Endothelial cell of umbilical vein (primary cell): ENCODE measurements around the gene PALMD. TPM values are rescaled to one million over a fixed set of nuclear protein-coding genes. Genes with fewer than 3 reads are reported as not detected.

Source experiments
- BruUV-seq: library from RNA; stranded (reverse); fragments of 400-500 nt; replicated peaks from 2 replicates; lab custom pipeline; 2021; lab: Mats Ljungman, UMichigan
- CTCF ChIA-PET: fragments of 300-600, 350-600 bp; sonication (Branson Sonifier 250); formaldehyde crosslinking; loops from one replicate; lab custom pipeline; 2021; ENCODE audit warnings: antibody characterized with exemption, inconsistent platforms; lab: Charles Lee
- POLR2A ChIA-PET: fragments of 300-600, 350-600 bp; sonication (Branson Sonifier 250); formaldehyde crosslinking; loops from one replicate; lab custom pipeline; 2021; ENCODE audit warnings: antibody characterized with exemption, inconsistent platforms; lab: Charles Lee
- DNase-seq: peaks from one replicate; pipeline ENCODE4 v3.0.0-alpha.2; 2011; ENCODE audit warnings: low read depth, low spot score
- FAIRE-seq: peaks from 2 replicates; lab custom pipeline; 2011; peaks lifted over from hg19 to GRCh38; lab: Jason Lieb, UNC
- H2AFZ ChIP-seq: 2 replicates; pipeline ENCODE4 v1.6.0; 2012; ENCODE audit warnings: low read depth, low read length, control low read depth, inconsistent platforms
- H3K27ac ChIP-seq: 2 replicates; pipeline ENCODE4 v1.5.1; 2011; ENCODE audit warnings: low read depth, mild to moderate bottlenecking, control low read depth, low read length, moderate library complexity; ENCODE audit not compliant: insufficient read depth
- H3K27me3 ChIP-seq, 2 experiments: 2 replicates each; pipeline versions ENCODE4 v1.6.0 to v1.6.1; 2011; ENCODE audit warnings: low read length in 2 of 2, mixed read lengths in 1 of 2; ENCODE audit not compliant: control insufficient read depth in 2 of 2, insufficient read depth in 2 of 2
- H3K36me3 ChIP-seq, 2 experiments: 2 replicates in 1 of 2; 3 replicates in 1 of 2; pipeline ENCODE4 v1.5.1; 2011; ENCODE audit warnings: low read length in 2 of 2, mild to moderate bottlenecking in 1 of 2, moderate library complexity in 1 of 2; ENCODE audit not compliant: control insufficient read depth in 2 of 2, insufficient read depth in 2 of 2; ENCODE audit errors: extremely low read depth in 1 of 2
- H3K4me1 ChIP-seq: 3 replicates; pipeline ENCODE4 v1.5.1; 2011; ENCODE audit warnings: mild to moderate bottlenecking, low read length; ENCODE audit not compliant: control insufficient read depth, insufficient read depth; ENCODE audit errors: extremely low read depth
- H3K4me2 ChIP-seq: 2 replicates; pipeline ENCODE4 v1.6.1; 2011; ENCODE audit warnings: low read length, control low read depth, mixed read lengths; ENCODE audit not compliant: insufficient read depth
- H3K4me3 ChIP-seq, 3 experiments: fragments of 200-600 bp in 1 of 3; sonication (generic), shearing (Covaris generic) in 1 of 3; replicated peaks in 1 of 3; 2 replicates each; pipeline ENCODE4 v1.5.1; 2011 to 2016; ENCODE audit warnings: control low read depth in 3 of 3, low read length in 3 of 3, mild to moderate bottlenecking in 2 of 3, inconsistent platforms in 1 of 3, low read depth in 1 of 3, moderate library complexity in 1 of 3; ENCODE audit not compliant: insufficient read depth in 1 of 3
- H3K79me2 ChIP-seq: 2 replicates; pipeline ENCODE4 v1.6.0; 2012; ENCODE audit warnings: low read length, inconsistent platforms; ENCODE audit not compliant: control insufficient read depth, insufficient read depth
- H3K9ac ChIP-seq: replicated peaks from 2 replicates; pipeline ENCODE3; 2011; ENCODE audit warnings: low read length, control low read depth; ENCODE audit not compliant: insufficient read depth; ENCODE audit errors: extremely low read depth
- H3K9me1 ChIP-seq: replicated peaks from 3 replicates; pipeline ENCODE4 v1.6.0; 2011; ENCODE audit warnings: mild to moderate bottlenecking, low read length; ENCODE audit not compliant: control insufficient read depth, insufficient read depth; ENCODE audit errors: extremely low read depth
- H3K9me3 ChIP-seq: replicated peaks from 2 replicates; pipeline ENCODE4 v1.5.1; 2012; ENCODE audit warnings: low read length, inconsistent platforms; ENCODE audit not compliant: control insufficient read depth, insufficient read depth
- H4K20me1 ChIP-seq: replicated peaks from 2 replicates; pipeline ENCODE3; 2011; ENCODE audit warnings: mild to moderate bottlenecking, low read length; ENCODE audit not compliant: control insufficient read depth, insufficient read depth; ENCODE audit errors: extremely low read depth
- EZH2 ChIP-seq: IDR thresholded peaks from 2 replicates; pipeline ENCODE4 v1.6.1; 2012; ENCODE audit warnings: borderline replicate concordance, low read depth, mild to moderate bottlenecking, moderate library complexity, low read length, inconsistent platforms; ENCODE audit not compliant: severe bottlenecking
- GATA2 ChIP-seq: IDR thresholded peaks from 2 replicates; pipeline ENCODE4 v1.7.0; 2011; ENCODE audit warnings: low read depth, mild to moderate bottlenecking, moderate library complexity, mixed read lengths, low read length; ENCODE audit not compliant: insufficient read length, insufficient read depth
- JUN ChIP-seq: IDR thresholded peaks from 2 replicates; pipeline ENCODE4 v1.6.1; 2011; ENCODE audit warnings: borderline replicate concordance, low read depth; ENCODE audit not compliant: insufficient read length, insufficient read depth
- MYC ChIP-seq: IDR thresholded peaks from one replicate; pipeline ENCODE4 v1.6.1; 2011; ENCODE audit warnings: mild to moderate bottlenecking, low read depth, low read length
- POLR2A ChIP-seq: IDR thresholded peaks from 2 replicates; pipeline ENCODE4 v1.6.1; 2012; ENCODE audit warnings: low read depth, mild to moderate bottlenecking, control low read depth, low read length
- dilution Hi-C: fragments of 300-500 bp; cut with MboI; formaldehyde crosslinking; loops from one replicate; pipeline ENCODE4 v1.15.0; 2019; ENCODE audit warnings: low sequenced_read_pairs; ENCODE audit not compliant: extremely low pct_ligation_motif_present
- intact Hi-C: fragments of 100-400 bp; cut with micrococcal nuclease; formaldehyde crosslinking; loops from one replicate; pipeline ENCODE4 v1.10.0; 2022
- polyA plus RNA-seq, 4 experiments: library from polyadenylated mRNA; depleted of rRNA in 3 of 4; stranded (reverse) in 3 of 4; unstranded in 1 of 4; fragments of >200 nt; gene quantifications; 2 replicates each; pipeline versions ENCODE4 v1.2.1 to v1.2.3, GENCODE V29; 2011 to 2012; ENCODE audit warnings: missing spikeins in 1 of 4
- total RNA-seq: library from RNA; stranded (reverse); gene quantifications from 2 replicates; pipeline ENCODE4 v1.2.3, GENCODE V29; 2021
- TF ChIP-seq, protein P1 (sequence below): IDR thresholded peaks from 2 replicates; pipeline ENCODE4 v1.6.1; 2011; ENCODE audit not compliant: insufficient read depth, insufficient read length

PALMD gene
- total and polyA plus RNA-seq, 2 donors (not counting 3 experiments of a cell fraction or from before 2014, with no cell fraction given): 52.6 to 137 TPM

DNA sequence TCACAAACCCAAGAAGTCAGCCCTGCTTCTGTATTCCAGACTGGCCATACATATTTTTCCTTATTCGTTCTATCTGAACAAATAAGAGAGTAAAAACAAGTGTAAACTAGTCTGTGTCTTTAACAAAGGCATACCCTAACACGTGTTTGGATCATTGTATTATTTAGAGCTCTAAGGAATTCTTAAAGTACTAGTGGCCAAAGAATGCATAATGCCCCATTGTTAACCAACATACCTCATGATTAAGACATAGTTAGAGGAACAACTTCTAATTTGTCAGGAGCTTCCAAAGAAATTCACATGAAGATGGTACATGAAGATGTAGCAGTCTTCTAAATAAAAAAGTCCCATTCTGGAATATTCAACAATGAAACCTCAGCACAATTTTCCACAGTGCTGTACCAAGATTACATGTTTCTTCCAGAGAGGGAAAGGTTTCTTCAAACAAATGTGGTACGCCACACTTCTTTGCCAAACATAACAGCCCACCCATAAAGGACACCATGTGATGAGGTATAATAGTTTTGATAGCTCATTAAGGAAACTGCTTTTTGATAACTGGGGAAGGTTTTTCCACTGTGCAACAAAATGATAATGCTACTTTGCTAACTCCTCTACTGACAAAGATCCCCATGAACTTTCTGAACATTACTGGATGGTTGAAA lies 5.0 kb downstream of the PALMD start:
- Histone ChIP-seq H3K4me1 (peaks cover 71% of the 10 kb centered on the region), H3K9me3 (no peaks in the 10 kb centered on the region), H3K9ac (peak overlapping the region; percentile 98), H3K27ac (peak overlapping the region; percentile 94), H3K4me2 (peak overlapping the region; percentile 93), H3K36me3 (peaks cover 0 to 11% of the 10 kb centered on the region in 2 experiments), H3K9me1 (no peaks in the 10 kb centered on the region), H3K4me3 (no peak overlapping the region), H2AFZ (no peak overlapping the region), H4K20me1 (no peaks in the 10 kb centered on the region), H3K79me2 (peaks cover 95% of the 10 kb centered on the region), H3K27me3 (no peaks in the 10 kb centered on the region)
- CTCF ChIA-PET: interaction anchor here (0.7 to 7.0 kb wide), 11 partner anchors 9 to 470 kb away, joined by 3 to 47 read pairs (median 6); no protein-coding TSS in a partner anchor
- peak; percentile 85 for DNase-seq
- intact Hi-C loops (loop anchor here (10.0 kb wide), 1 partner anchor 384 kb away; a partner anchor contains a TSS), dilution Hi-C loops (no loop called here)
- no TSS peak for BruUV-seq
- TF ChIP-seq POLR2A: peak; percentile 40
- peak; percentile 7 for TF ChIP-seq JUN
- no peak for TF ChIP-seq EZH2
- TF ChIP-seq, protein P1, sequence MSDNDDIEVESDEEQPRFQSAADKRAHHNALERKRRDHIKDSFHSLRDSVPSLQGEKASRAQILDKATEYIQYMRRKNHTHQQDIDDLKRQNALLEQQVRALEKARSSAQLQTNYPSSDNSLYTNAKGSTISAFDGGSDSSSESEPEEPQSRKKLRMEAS: peak; percentile 60
- POLR2A ChIA-PET: interaction anchor here (0.7 to 4.3 kb wide), 4 partner anchors 9 to 60 kb away, joined by 3 to 17 read pairs (median 4); no protein-coding TSS in a partner anchor
- FAIRE-seq: no peak

GRCh38 chr1:99652881-99653281 lies 7.0 kb downstream of the PALMD start:
- H3K9me3 ChIP-seq: no peaks in the 10 kb centered on the region
- intact Hi-C loops: loop anchor here (1.0 to 10.0 kb wide), 2 partner anchors 38 to 382 kb away; a partner anchor contains a TSS
- peak overlapping the region; percentile 36 for H3K9ac ChIP-seq
- peaks cover 91% of the 10 kb centered on the region for H3K4me1 ChIP-seq
- H3K27ac ChIP-seq: peak overlapping the region; percentile 72
- TF ChIP-seq MYC (no peak), JUN (peak; percentile 41), GATA2 (no peak), EZH2 (no peak)
- TF ChIP-seq, protein P1: no peak
- H3K27me3 ChIP-seq: no peaks in the 10 kb centered on the region
- peak; percentile 80 for DNase-seq
- no peaks in the 10 kb centered on the region for H3K9me1 ChIP-seq
- peaks cover 86% of the 10 kb centered on the region for H3K79me2 ChIP-seq
- CTCF ChIA-PET: interaction anchor here (0.9 to 2.2 kb wide), 6 partner anchors 16 to 326 kb away, joined by 3 to 8 read pairs (median 6); no protein-coding TSS in a partner anchor
- FAIRE-seq: peak; percentile 46
- no peak overlapping the region for H3K4me3 ChIP-seq
- POLR2A ChIA-PET: interaction anchor here (4.3 kb wide), 1 partner anchor 39 kb away, joined by 17 read pairs; no protein-coding TSS in a partner anchor
- BruUV-seq: no TSS peak
- no peak overlapping the region for H2AFZ ChIP-seq
- no peaks in the 10 kb centered on the region for H4K20me1 ChIP-seq
- peak overlapping the region; percentile 43 for H3K4me2 ChIP-seq
- H3K36me3 ChIP-seq: peaks cover 0 to 11% of the 10 kb centered on the region in 2 experiments
- dilution Hi-C loops: no loop called here
